Endodermal cell (in vitro differentiated cells): Measurements from ENCODE around the gene THSD7A. TPM values are rescaled to one million over a fixed set of nuclear protein-coding genes. Genes with fewer than 3 reads are reported as not detected.

Experiments
- DNase-seq: peaks from one replicate; pipeline ENCODE4 v3.0.0-alpha.2; 2017
- H3K27ac ChIP-seq: 2 replicates; pipeline ENCODE4 v1.5.1; 2013; ENCODE audit warnings: mild to moderate bottlenecking, low read depth, low read length, moderate library complexity
- H3K27me3 ChIP-seq: 2 replicates; pipeline ENCODE4 v1.6.1; 2013; ENCODE audit warnings: mild to moderate bottlenecking, low read length, moderate library complexity; ENCODE audit not compliant: insufficient read depth, control insufficient read depth, poor library complexity, severe bottlenecking
- H3K36me3 ChIP-seq: 2 replicates; pipeline ENCODE4 v1.7.0; 2013; ENCODE audit warnings: mild to moderate bottlenecking, low read length, moderate library complexity; ENCODE audit not compliant: control insufficient read depth, insufficient read depth
- H3K4me1 ChIP-seq: one replicate; pipeline ENCODE4 v1.7.0; 2013; ENCODE audit warnings: low read length; ENCODE audit not compliant: control insufficient read depth, insufficient read depth
- H3K4me3 ChIP-seq: 2 replicates; pipeline ENCODE4 v1.5.1; 2013; ENCODE audit warnings: mild to moderate bottlenecking, low read length, moderate library complexity
- H3K9ac ChIP-seq: 2 replicates; pipeline ENCODE4 v1.6.1; 2013; ENCODE audit warnings: mild to moderate bottlenecking, low read length, moderate library complexity; ENCODE audit not compliant: poor library complexity, severe bottlenecking; ENCODE audit errors: extremely low read depth
- H3K9me3 ChIP-seq: 2 replicates; pipeline ENCODE4 v1.6.1; 2013; ENCODE audit warnings: mild to moderate bottlenecking, low read length, moderate library complexity; ENCODE audit not compliant: control insufficient read depth
- H3K27ac Mint-ChIP-seq: 2 replicates; pipeline ENCODE4 v1.8.0; 2020; ENCODE audit warnings: mixed read lengths
- H3K27me3 Mint-ChIP-seq: 2 replicates; pipeline ENCODE4 v1.8.0; 2021; ENCODE audit warnings: mild to moderate bottlenecking, mixed read lengths; ENCODE audit not compliant: insufficient read depth
- H3K36me3 Mint-ChIP-seq: 2 replicates; pipeline ENCODE4 v1.8.0; 2020; ENCODE audit warnings: low read depth, mixed read lengths
- H3K4me1 Mint-ChIP-seq: 2 replicates; pipeline ENCODE4 v1.8.0; 2020; ENCODE audit warnings: mixed read lengths
- H3K4me3 Mint-ChIP-seq: 2 replicates; pipeline ENCODE4 v1.8.0; 2020; ENCODE audit warnings: mild to moderate bottlenecking, moderate library complexity, mixed read lengths
- H3K9me3 Mint-ChIP-seq: 2 replicates; pipeline ENCODE4 v1.8.0; 2020; ENCODE audit warnings: mild to moderate bottlenecking, mixed read lengths
- WGBS, 2 experiments: methylation state at CpG; one replicate each; pipeline versions ENCODE4 v1.1.5 to v1.1.7; 2013; ENCODE audit warnings: missing lambda C conversion rate in 2 of 2, mixed read lengths in 1 of 2; ENCODE audit not compliant: insufficient coverage in 1 of 2, insufficient read length in 1 of 2; 5-methylcytosine and 5-hydroxymethylcytosine counted together
- total RNA-seq, 2 donors: library from RNA; stranded (reverse); fragmentation: NEBNext Ultra II Directional in 1 of 2; extraction: Animal tissue kit (Norgen Biotek cat#: 25700) in 1 of 2; gene quantifications; 2 replicates in 1 of 2; 3 replicates in 1 of 2; pipeline ENCODE4 v1.2.1, GENCODE V29; 2021
- TF ChIP-seq, protein P1 (sequence below): fragments of 200-600 bp; sonication (generic); conservative IDR thresholded peaks from 2 replicates; pipeline ENCODE4 v1.5.0; 2021; ENCODE audit warnings: antibody characterized with exemption, mild to moderate bottlenecking

THSD7A gene
- total RNA-seq, 2 donors from 2014 or later: 0.73 to 1.3 TPM

DNA sequence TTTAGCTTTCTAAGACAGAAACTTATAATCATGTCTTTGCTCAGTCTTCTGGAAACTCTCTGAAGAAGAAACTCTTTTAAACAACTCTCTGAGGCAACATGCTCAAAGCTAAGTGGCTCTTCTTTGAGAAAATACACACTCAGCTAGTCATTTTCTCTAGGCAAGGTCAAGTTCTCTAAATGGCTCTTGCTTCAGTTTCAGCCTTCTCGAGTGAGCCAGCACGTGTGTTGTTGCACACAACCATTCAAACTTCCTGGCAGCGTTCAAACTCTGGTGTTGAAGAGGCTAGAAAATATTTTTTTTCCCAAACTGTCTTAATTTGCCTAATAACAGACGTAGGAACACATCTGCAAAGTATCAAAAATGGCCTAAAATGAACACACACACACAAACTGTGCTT lies 129.1 kb downstream of the THSD7A start:
- peaks cover 7% of the 10 kb centered on the region for H3K4me1 Mint-ChIP-seq
- H3K4me3 Mint-ChIP-seq: no peak overlapping the region
- no peaks in the 10 kb centered on the region for H3K27me3 ChIP-seq
- no peaks in the 10 kb centered on the region for H3K36me3 Mint-ChIP-seq
- WGBS, 2 experiments: 88 to 100% methylated on average over 1 to 4 of the region's 4 CpGs
- no peaks in the 10 kb centered on the region for H3K9me3 ChIP-seq
- no peak overlapping the region for H3K4me3 ChIP-seq
- no peak overlapping the region for H3K27ac ChIP-seq
- no peaks in the 10 kb centered on the region for H3K36me3 ChIP-seq
- no peaks in the 10 kb centered on the region for H3K27me3 Mint-ChIP-seq
- no peak overlapping the region for H3K9ac ChIP-seq
- no peaks in the 10 kb centered on the region for H3K4me1 ChIP-seq
- no peaks in the 10 kb centered on the region for H3K9me3 Mint-ChIP-seq
- no peak for DNase-seq
- no peak overlapping the region for H3K27ac Mint-ChIP-seq
- TF ChIP-seq, protein P1, sequence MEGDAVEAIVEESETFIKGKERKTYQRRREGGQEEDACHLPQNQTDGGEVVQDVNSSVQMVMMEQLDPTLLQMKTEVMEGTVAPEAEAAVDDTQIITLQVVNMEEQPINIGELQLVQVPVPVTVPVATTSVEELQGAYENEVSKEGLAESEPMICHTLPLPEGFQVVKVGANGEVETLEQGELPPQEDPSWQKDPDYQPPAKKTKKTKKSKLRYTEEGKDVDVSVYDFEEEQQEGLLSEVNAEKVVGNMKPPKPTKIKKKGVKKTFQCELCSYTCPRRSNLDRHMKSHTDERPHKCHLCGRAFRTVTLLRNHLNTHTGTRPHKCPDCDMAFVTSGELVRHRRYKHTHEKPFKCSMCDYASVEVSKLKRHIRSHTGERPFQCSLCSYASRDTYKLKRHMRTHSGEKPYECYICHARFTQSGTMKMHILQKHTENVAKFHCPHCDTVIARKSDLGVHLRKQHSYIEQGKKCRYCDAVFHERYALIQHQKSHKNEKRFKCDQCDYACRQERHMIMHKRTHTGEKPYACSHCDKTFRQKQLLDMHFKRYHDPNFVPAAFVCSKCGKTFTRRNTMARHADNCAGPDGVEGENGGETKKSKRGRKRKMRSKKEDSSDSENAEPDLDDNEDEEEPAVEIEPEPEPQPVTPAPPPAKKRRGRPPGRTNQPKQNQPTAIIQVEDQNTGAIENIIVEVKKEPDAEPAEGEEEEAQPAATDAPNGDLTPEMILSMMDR: no peak

DNA sequence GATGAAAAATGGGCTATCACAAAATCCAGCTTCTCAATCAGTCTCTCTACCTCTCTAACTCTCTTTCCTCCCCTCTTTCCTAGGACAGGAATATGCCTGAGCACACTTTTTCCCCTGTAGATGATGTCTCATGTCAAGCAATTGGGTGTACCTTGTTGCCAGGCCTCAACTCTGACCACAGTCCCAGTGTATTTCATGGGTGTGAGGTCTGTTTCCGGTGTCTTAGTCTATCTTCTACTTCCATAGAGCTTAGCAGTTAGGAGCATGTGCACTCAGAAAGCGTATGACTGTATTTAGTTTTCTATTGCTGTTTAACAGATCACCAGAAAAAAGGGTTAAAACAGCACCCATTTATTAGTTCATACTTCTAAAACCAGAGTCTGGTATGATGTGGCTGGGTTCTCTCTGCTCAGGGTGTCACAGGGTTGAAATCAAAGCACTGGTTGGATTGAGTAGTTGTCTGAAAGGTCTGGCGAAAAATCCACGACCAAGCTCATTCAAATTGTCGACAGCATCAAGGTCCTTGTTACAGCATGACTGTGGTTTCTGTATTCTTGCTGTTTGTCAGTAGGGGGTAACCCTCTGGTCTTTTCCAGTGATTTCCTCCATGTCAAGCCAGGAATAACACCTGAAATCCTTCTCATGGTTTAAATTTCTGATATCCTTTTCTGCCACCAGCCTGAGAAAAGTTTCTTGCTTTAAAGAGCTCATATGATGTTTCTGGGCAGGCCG lies 130.0 kb downstream of the THSD7A start:
- TF ChIP-seq, protein P1: no peak
- Mint-ChIP-seq H3K36me3 (no peaks in the 10 kb centered on the region), H3K4me3 (no peak overlapping the region), H3K4me1 (peaks cover 4% of the 10 kb centered on the region), H3K27me3 (no peaks in the 10 kb centered on the region), H3K27ac (no peak overlapping the region), H3K9me3 (no peaks in the 10 kb centered on the region)
- Histone ChIP-seq H3K9ac (no peak overlapping the region), H3K36me3 (no peaks in the 10 kb centered on the region), H3K27me3 (no peaks in the 10 kb centered on the region), H3K27ac (no peak overlapping the region), H3K4me3 (no peak overlapping the region), H3K4me1 (no peaks in the 10 kb centered on the region), H3K9me3 (no peaks in the 10 kb centered on the region)
- no peak for DNase-seq
- WGBS, 2 experiments: 82% methylated on average over 6 of the region's 6 CpGs; no CpG with 5 or more reads in 1 of the 2 experiments

DNA sequence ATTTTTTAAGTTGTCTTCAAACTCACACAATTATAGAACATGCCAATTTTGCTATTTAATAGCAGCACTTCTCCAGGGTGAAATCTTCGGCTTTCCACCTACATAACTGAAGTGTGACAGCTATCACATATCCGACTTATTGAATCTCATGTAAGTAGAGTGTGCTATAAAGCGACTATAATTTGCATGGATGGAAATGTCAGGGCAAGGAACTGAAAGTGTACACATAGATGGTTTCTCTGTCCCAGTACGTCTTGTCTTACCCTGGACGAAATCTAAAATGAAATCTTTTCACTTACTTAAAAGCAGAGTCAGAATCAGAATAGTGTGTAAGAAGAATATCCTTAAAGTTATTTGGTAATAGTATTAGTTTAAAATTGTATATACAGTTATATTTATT lies 132.3 kb downstream of the THSD7A start:
- Mint-ChIP-seq H3K4me3 (no peak overlapping the region), H3K4me1 (peaks cover 1% of the 10 kb centered on the region), H3K9me3 (no peaks in the 10 kb centered on the region), H3K27ac (no peak overlapping the region), H3K27me3 (no peaks in the 10 kb centered on the region), H3K36me3 (no peaks in the 10 kb centered on the region)
- TF ChIP-seq, protein P1: no peak
- no peak overlapping the region for H3K4me3 ChIP-seq
- no peaks in the 10 kb centered on the region for H3K4me1 ChIP-seq
- no peaks in the 10 kb centered on the region for H3K9me3 ChIP-seq
- no peaks in the 10 kb centered on the region for H3K36me3 ChIP-seq
- H3K27me3 ChIP-seq: no peaks in the 10 kb centered on the region
- H3K9ac ChIP-seq: no peak overlapping the region
- H3K27ac ChIP-seq: no peak overlapping the region
- DNase-seq: no peak
- WGBS, 2 experiments: 93 to 96% methylated on average over 4 to 5 of the region's 5 CpGs
